Urothelium cell line (cell line): ENCODE measurements around the gene TMEM170B.
"Not testable (repeated sequence)": the region's sequence is repeated elsewhere in the genome, so short reads cannot be mapped to it uniquely, and the experiment has no call there.

Experiments
- DNase-seq: peaks from one replicate; pipeline ENCODE4 v3.0.0; 2011; ENCODE audit warnings: low spot score, mixed read lengths
- FAIRE-seq: peaks from 2 replicates; lab custom pipeline; 2011; peaks lifted over from hg19 to GRCh38; lab: Jason Lieb, UNC

Gene TMEM170B

GRCh38 chr6:11527274-11527870, 10.2 kb upstream of the TMEM170B start:
- DNase-seq (no peak), FAIRE-seq (no peak)

GRCh38 chr6:11528996-11529395, 8.6 kb upstream of the TMEM170B start:
- FAIRE-seq (no peak), DNase-seq (no peak)

- FAIRE-seq (no peak), DNase-seq (no peak)
Measured at GRCh38 chr6:11532097-11532496, 5.5 kb upstream of the TMEM170B start.

GRCh38 chr6:11534561-11534960, 3.0 kb upstream of the TMEM170B start:
- no peak for FAIRE-seq
- DNase-seq: no peak

GRCh38 chr6:11535801-11536230, 1.7 kb upstream of the TMEM170B start:
- FAIRE-seq (no peak), DNase-seq (peak; percentile 42)

GRCh38 chr6:11536795-11537194, 754 bp upstream of the TMEM170B start:
- no peak for FAIRE-seq
- no peak for DNase-seq

GRCh38 chr6:11538052-11538818, 686 bp downstream of the TMEM170B start:
- peak; percentile 32 for DNase-seq
- FAIRE-seq: no peak

GRCh38 chr6:11538819-11539468, 1.4 kb downstream of the TMEM170B start:
- no peak for DNase-seq

GRCh38 chr6:11542863-11543262, 5.3 kb downstream of the TMEM170B start:
- no peak for FAIRE-seq
- DNase-seq: no peak

More at GRCh38 chr6:11538819-11539468, 1.4 kb downstream of the TMEM170B start:
- no peak for FAIRE-seq

GRCh38 chr6:11543919-11544518, 6.5 kb downstream of the TMEM170B start:
- FAIRE-seq (no peak), DNase-seq (no peak)

GRCh38 chr6:11547846-11548245, 10.3 kb downstream of the TMEM170B start:
- DNase-seq, FAIRE-seq: not testable (repeated sequence)

- FAIRE-seq, DNase-seq: not testable (repeated sequence)
Measured at GRCh38 chr6:11548578-11548977, 11.0 kb downstream of the TMEM170B start.

- DNase-seq (no peak), FAIRE-seq (no peak)
Measured at GRCh38 chr6:11551053-11551452, 13.5 kb downstream of the TMEM170B start.

GRCh38 chr6:11552442-11552841, 14.9 kb downstream of the TMEM170B start:
- DNase-seq: no peak
- no peak for FAIRE-seq

GRCh38 chr6:11553824-11554223, 16.3 kb downstream of the TMEM170B start:
- FAIRE-seq (no peak), DNase-seq (no peak)

- no peak for FAIRE-seq
- no peak for DNase-seq
Measured at GRCh38 chr6:11556309-11556708, 18.8 kb downstream of the TMEM170B start.

- DNase-seq (no peak), FAIRE-seq (no peak)
Measured at GRCh38 chr6:11563793-11564192, 26.2 kb downstream of the TMEM170B start.

GRCh38 chr6:11566609-11567008, 29.1 kb downstream of the TMEM170B start:
- no peak for DNase-seq
- no peak for FAIRE-seq

GRCh38 chr6:11571073-11571472, 33.5 kb downstream of the TMEM170B start:
- no peak for FAIRE-seq

GRCh38 chr6:11575408-11576033, 38.0 kb downstream of the TMEM170B start:
- DNase-seq (peak; percentile 62), FAIRE-seq (no peak)

More at GRCh38 chr6:11571073-11571472, 33.5 kb downstream of the TMEM170B start:
- no peak for DNase-seq
